DOHH2 (cell line): ENCODE results near the gene ARMC8.

Experiments used
- H3F3A ChIP-seq: fragments of 200-600 bp; sonication (generic), shearing (Covaris generic); 2 replicates; pipeline ENCODE4 v1.6.0; 2016; ENCODE audit warnings: antibody characterized with exemption, mild to moderate bottlenecking; ENCODE audit not compliant: control insufficient read depth, insufficient read depth
- H3K27ac ChIP-seq: fragments of 200-600 bp; sonication (generic); 2 replicates; pipeline ENCODE4 v1.5.1; 2014; ENCODE audit warnings: low read depth, mild to moderate bottlenecking, low read length, moderate library complexity
- H3K27me3 ChIP-seq: fragments of 200-600 bp; sonication (generic); 2 replicates; pipeline ENCODE4 v1.6.1; 2014; ENCODE audit warnings: mild to moderate bottlenecking, low read length, mixed read lengths; ENCODE audit not compliant: control insufficient read depth
- H3K36me3 ChIP-seq: fragments of 200-600 bp; sonication (generic); 2 replicates; pipeline ENCODE4 v1.6.1; 2014; ENCODE audit warnings: mild to moderate bottlenecking, low read length, moderate library complexity, mixed read lengths; ENCODE audit not compliant: control insufficient read depth
- H3K4me1 ChIP-seq: fragments of 200-600 bp; sonication (generic); 2 replicates; pipeline ENCODE4 v1.6.1; 2014; ENCODE audit warnings: mild to moderate bottlenecking, low read length, mixed read lengths; ENCODE audit not compliant: control insufficient read depth
- H3K4me2 ChIP-seq: fragments of 200-600 bp; sonication (generic); 2 replicates; pipeline ENCODE4 v1.6.0; 2014; ENCODE audit warnings: mild to moderate bottlenecking, low read length, moderate library complexity
- H3K4me3 ChIP-seq: fragments of 200-600 bp; sonication (generic); 2 replicates; pipeline ENCODE4 v1.5.1; 2014; ENCODE audit warnings: mild to moderate bottlenecking, low read length, mixed read lengths
- H3K79me2 ChIP-seq: fragments of 200-600 bp; sonication (generic); 2 replicates; pipeline ENCODE4 v1.6.1; 2014; ENCODE audit warnings: mild to moderate bottlenecking, low read length, mixed read lengths; ENCODE audit not compliant: control insufficient read depth
- H3K9me2 ChIP-seq: fragments of 200-600 bp; sonication (generic); replicated peaks from 2 replicates; pipeline ENCODE4 v1.6.1; 2014; ENCODE audit warnings: mild to moderate bottlenecking, low read length, mixed read lengths; ENCODE audit not compliant: control insufficient read depth
- H3K9me3 ChIP-seq: fragments of 200-600 bp; sonication (generic); 2 replicates; pipeline ENCODE4 v1.6.1; 2014; ENCODE audit warnings: antibody characterized with exemption, low read length, mixed read lengths; ENCODE audit not compliant: control insufficient read depth, insufficient read depth
- H4K20me1 ChIP-seq: fragments of 200-600 bp; sonication (generic); 2 replicates; pipeline ENCODE4 v1.6.0; 2014; ENCODE audit warnings: low read depth, mild to moderate bottlenecking, antibody characterized with exemption, low read length, moderate library complexity; ENCODE audit not compliant: control insufficient read depth, insufficient read depth
- CTCF ChIP-seq: fragments of 200-600 bp; sonication (generic); IDR thresholded peaks from one replicate; pipeline ENCODE4 v1.5.1; 2014; ENCODE audit warnings: antibody characterized with exemption, mild to moderate bottlenecking, low read depth, low read length; ENCODE audit not compliant: poor library complexity, severe bottlenecking
- EZH2phosphoT487 ChIP-seq: fragments of 200-600 bp; sonication (generic); IDR thresholded peaks from 2 replicates; pipeline ENCODE4 v1.6.1; 2017; ENCODE audit warnings: borderline replicate concordance, mild to moderate bottlenecking, antibody characterized with exemption, low read length, moderate library complexity, mixed read lengths

ARMC8 gene

GRCh38 chr3:138197058-138197457, 10.0 kb downstream of the ARMC8 start:
- TF ChIP-seq CTCF (no peak), EZH2phosphoT487 (no peak)
- Histone ChIP-seq H3K27ac (no peak overlapping the region), H3K9me3 (no peaks in the 10 kb centered on the region), H3K9me2 (no peaks in the 10 kb centered on the region), H3K36me3 (peaks cover 18% of the 10 kb centered on the region), H3K4me1 (no peaks in the 10 kb centered on the region), H3K79me2 (peaks cover 95% of the 10 kb centered on the region), H3F3A (no peaks in the 10 kb centered on the region), H4K20me1 (peaks cover 23% of the 10 kb centered on the region), H3K27me3 (no peaks in the 10 kb centered on the region), H3K4me2 (no peak overlapping the region), H3K4me3 (no peak overlapping the region)

GRCh38 chr3:138197524-138197923, 10.4 kb downstream of the ARMC8 start:
- Histone ChIP-seq H4K20me1 (peaks cover 23% of the 10 kb centered on the region), H3K4me1 (no peaks in the 10 kb centered on the region), H3K4me2 (no peak overlapping the region), H3K27ac (no peak overlapping the region), H3K79me2 (peaks cover 96% of the 10 kb centered on the region), H3K36me3 (peaks cover 18% of the 10 kb centered on the region), H3K9me3 (no peaks in the 10 kb centered on the region), H3F3A (no peaks in the 10 kb centered on the region), H3K9me2 (no peaks in the 10 kb centered on the region), H3K27me3 (no peaks in the 10 kb centered on the region), H3K4me3 (no peak overlapping the region)
- TF ChIP-seq CTCF (no peak), EZH2phosphoT487 (no peak)

GRCh38 chr3:138199851-138200250, 12.8 kb downstream of the ARMC8 start:
- H3F3A ChIP-seq, result no peaks in the 10 kb centered on the region
- no peak overlapping the region for H3K27ac ChIP-seq
- no peak overlapping the region for H3K4me2 ChIP-seq
- no peaks in the 10 kb centered on the region for H3K9me3 ChIP-seq
- H3K9me2 ChIP-seq, result no peaks in the 10 kb centered on the region
- no peaks in the 10 kb centered on the region for H3K27me3 ChIP-seq
- H4K20me1 ChIP-seq, result peaks cover 26% of the 10 kb centered on the region
- H3K79me2 ChIP-seq, result peaks cover 99% of the 10 kb centered on the region
- TF ChIP-seq CTCF, result no peak
- TF ChIP-seq EZH2phosphoT487, result no peak
- H3K4me3 ChIP-seq, result no peak overlapping the region
- no peaks in the 10 kb centered on the region for H3K4me1 ChIP-seq
- peaks cover 28% of the 10 kb centered on the region for H3K36me3 ChIP-seq

DNA sequence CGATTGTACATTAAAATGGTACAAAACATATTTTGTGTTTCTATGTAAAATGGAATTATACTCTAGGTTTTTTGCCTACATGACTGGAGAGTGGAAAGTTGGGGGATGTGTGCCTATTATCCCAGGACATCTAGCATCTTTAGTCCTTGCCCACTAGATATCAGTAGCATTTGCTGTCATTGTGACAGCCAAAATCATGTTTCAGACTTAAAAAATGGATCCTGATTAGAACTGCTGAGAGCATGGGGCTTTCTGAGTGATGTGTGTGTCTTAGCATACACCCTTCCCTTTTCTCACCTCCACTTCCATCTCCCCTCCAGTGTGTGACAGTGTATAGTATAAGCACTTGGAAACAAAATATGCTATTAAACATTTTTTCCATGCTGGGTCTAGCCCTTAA, 13.3 kb downstream of the ARMC8 start:
- peaks cover 26% of the 10 kb centered on the region for H4K20me1 ChIP-seq
- no peak overlapping the region for H3K27ac ChIP-seq
- no peaks in the 10 kb centered on the region for H3F3A ChIP-seq
- H3K79me2 ChIP-seq, result peaks cover 99% of the 10 kb centered on the region
- TF ChIP-seq CTCF, result no peak
- TF ChIP-seq EZH2phosphoT487, result no peak
- H3K4me3 ChIP-seq, result no peak overlapping the region
- no peaks in the 10 kb centered on the region for H3K9me3 ChIP-seq
- H3K4me2 ChIP-seq, result no peak overlapping the region
- H3K9me2 ChIP-seq, result no peaks in the 10 kb centered on the region
- H3K36me3 ChIP-seq, result peaks cover 30% of the 10 kb centered on the region
- no peaks in the 10 kb centered on the region for H3K4me1 ChIP-seq
- H3K27me3 ChIP-seq, result no peaks in the 10 kb centered on the region
